SK-N-SH (cell line): ENCODE data around the gene GRID2IP.
A peak's percentile ranks its signal among the peaks of the same experiment; 100 is the strongest.

Source experiments
- CTCF ChIP-seq: fragments of 200-600 bp; sonication (generic); IDR thresholded peaks from 2 replicates; pipeline ENCODE4 v1.6.1; 2017; ENCODE audit warnings: antibody characterized with exemption, mild to moderate bottlenecking, moderate library complexity
- EP300 ChIP-seq, 2 experiments: IDR thresholded peaks; 2 replicates each; pipeline versions ENCODE4 v1.4.0 to v1.6.1; 2012; ENCODE audit warnings: borderline replicate concordance in 1 of 2, low read depth in 1 of 2, low read length in 1 of 2
- EZH2phosphoT487 ChIP-seq: fragments of 200-600 bp; sonication (generic); IDR thresholded peaks from 2 replicates; pipeline ENCODE4 v1.6.1; 2017; ENCODE audit warnings: low read depth, mixed run types, mild to moderate bottlenecking, antibody characterized with exemption, moderate library complexity, borderline replicate concordance
- GABPA ChIP-seq: IDR thresholded peaks from 2 replicates; pipeline ENCODE4 v1.4.0; 2012; ENCODE audit warnings: low read depth, mild to moderate bottlenecking
- IRF3 ChIP-seq: fragments of 150-350 bp; IDR thresholded peaks from 2 replicates; pipeline ENCODE4 v1.6.1; 2016; ENCODE audit warnings: mild to moderate bottlenecking, low read depth, low read length
- PBX3 ChIP-seq: IDR thresholded peaks from 2 replicates; pipeline ENCODE4; 2012
- POLR2AphosphoS5 ChIP-seq: IDR thresholded peaks from 2 replicates; pipeline ENCODE4 v1.6.1; 2012; ENCODE audit warnings: low read depth, low read length
- RCOR1 ChIP-seq: fragments of 150-350 bp; IDR thresholded peaks from 2 replicates; pipeline ENCODE4 v1.6.1; 2017; ENCODE audit warnings: antibody characterized with exemption, low read length
- REST ChIP-seq: IDR thresholded peaks from 2 replicates; pipeline ENCODE4 v1.6.1; 2012; ENCODE audit warnings: mild to moderate bottlenecking, low read depth, low read length, moderate library complexity
- RXRA ChIP-seq: IDR thresholded peaks from 2 replicates; pipeline ENCODE4 v1.4.0; 2012; ENCODE audit warnings: low read depth, mild to moderate bottlenecking, borderline replicate concordance
- SMC3 ChIP-seq: IDR thresholded peaks from 2 replicates; pipeline ENCODE4 v1.6.1; 2012; ENCODE audit warnings: low read depth, low read length, improper control_type of control experiment
- YY1 ChIP-seq: IDR thresholded peaks from 2 replicates; pipeline ENCODE4 v1.4.0; 2012; ENCODE audit warnings: low read depth, mild to moderate bottlenecking

GRCh38 chr7:6461946-6462550 is 89.2 kb downstream of the GRID2IP start:
- TF ChIP-seq CTCF (no peak), EZH2phosphoT487 (no peak), RXRA (no peak), RCOR1 (no peak), IRF3 (no peak), EP300 (IDR thresholded peaks at IDR 0.05; ENCODE audit: borderline replicate concordance in 1 of 2, low read depth in 1 of 2, low read length in 1 of 2) (no peak), REST (no peak), POLR2AphosphoS5 (peak; percentile 14; the same call in 1 of the 2 replicates), PBX3 (peak; percentile 29; the same call in 1 of the 2 replicates), SMC3 (no peak), GABPA (no peak), YY1 (no peak)
